Measurements from ENCODE around the gene MAP6. TPM values are rescaled to one million over a fixed set of nuclear protein-coding genes. Genes with fewer than 3 reads are reported as not detected.
A peak's percentile ranks its signal among the peaks of the same experiment; 100 is the strongest.
"Not testable (repeated sequence)": the region's sequence is repeated elsewhere in the genome, so short reads cannot be mapped to it uniquely, and the experiment has no call there.

MAP6 gene
- total RNA-seq, 1 experiment from 2014 or later = 0.08 TPM

GRCh38 chr11:75584659-75585292, 84.1 kb downstream of the MAP6 start:
- in situ Hi-C loops (cut with HindIII; ENCODE audit: low pct_unique_long_range_greater_than_20kb, low sequenced_read_pairs); DNase-seq (ENCODE audit: low read depth, low spot score): not testable (repeated sequence)

- in situ Hi-C loops (cut with HindIII; ENCODE audit: low pct_unique_long_range_greater_than_20kb, low sequenced_read_pairs) = no loop called here
- DNase-seq (ENCODE audit: low read depth, low spot score) = no peak
These were observed 84.8 kb downstream of the MAP6 start for GRCh38 chr11:75583718-75584658.

GRCh38 chr11:75582895-75583717, 85.7 kb downstream of the MAP6 start:
- in situ Hi-C loops (cut with HindIII; ENCODE audit: low pct_unique_long_range_greater_than_20kb, low sequenced_read_pairs) = no loop called here
- DNase-seq (ENCODE audit: low read depth, low spot score) = no peak

GRCh38 chr11:75582506-75582894, 86.3 kb downstream of the MAP6 start:
- in situ Hi-C loops (cut with HindIII; ENCODE audit: low pct_unique_long_range_greater_than_20kb, low sequenced_read_pairs) = no loop called here
- DNase-seq (ENCODE audit: low read depth, low spot score) = no peak

- no peak for DNase-seq (ENCODE audit: low read depth, low spot score)
- in situ Hi-C loops (cut with HindIII; ENCODE audit: low pct_unique_long_range_greater_than_20kb, low sequenced_read_pairs) = no loop called here
These were observed 89.0 kb downstream of the MAP6 start for GRCh38 chr11:75579841-75580240.

- no peak for DNase-seq (ENCODE audit: low read depth, low spot score)
- in situ Hi-C loops (cut with HindIII; ENCODE audit: low pct_unique_long_range_greater_than_20kb, low sequenced_read_pairs) = no loop called here
These were observed 89.9 kb downstream of the MAP6 start for GRCh38 chr11:75578977-75579376.

- peak; percentile 55 for DNase-seq (ENCODE audit: low read depth, low spot score)
- in situ Hi-C loops (cut with HindIII; ENCODE audit: low pct_unique_long_range_greater_than_20kb, low sequenced_read_pairs) = no loop called here
These were observed 91.6 kb downstream of the MAP6 start for GRCh38 chr11:75577207-75577606.

GRCh38 chr11:75576499-75576918, 92.3 kb downstream of the MAP6 start:
- in situ Hi-C loops (cut with HindIII; ENCODE audit: low pct_unique_long_range_greater_than_20kb, low sequenced_read_pairs) = no loop called here
- peak; percentile 42 for DNase-seq (ENCODE audit: low read depth, low spot score)

- in situ Hi-C loops (cut with HindIII; ENCODE audit: low pct_unique_long_range_greater_than_20kb, low sequenced_read_pairs) = no loop called here
- DNase-seq (ENCODE audit: low read depth, low spot score) = no peak
These were observed 92.8 kb downstream of the MAP6 start for GRCh38 chr11:75576017-75576416.

GRCh38 chr11:75574698-75575602, 93.9 kb downstream of the MAP6 start:
- in situ Hi-C loops (cut with HindIII; ENCODE audit: low pct_unique_long_range_greater_than_20kb, low sequenced_read_pairs) = no loop called here
- no peak for DNase-seq (ENCODE audit: low read depth, low spot score)

- DNase-seq (ENCODE audit: low read depth, low spot score) = no peak
- in situ Hi-C loops (cut with HindIII; ENCODE audit: low pct_unique_long_range_greater_than_20kb, low sequenced_read_pairs) = no loop called here
These were observed 96.1 kb downstream of the MAP6 start for GRCh38 chr11:75572744-75573143.

- no peak for DNase-seq (ENCODE audit: low read depth, low spot score)
- in situ Hi-C loops (cut with HindIII; ENCODE audit: low pct_unique_long_range_greater_than_20kb, low sequenced_read_pairs) = no loop called here
These were observed 97.2 kb downstream of the MAP6 start for GRCh38 chr11:75571625-75572024.

- in situ Hi-C loops (cut with HindIII; ENCODE audit: low pct_unique_long_range_greater_than_20kb, low sequenced_read_pairs) = no loop called here
These were observed 98.2 kb downstream of the MAP6 start for GRCh38 chr11:75570559-75571139.

GRCh38 chr11:75568616-75569219, 100.1 kb downstream of the MAP6 start:
- in situ Hi-C loops (cut with HindIII; ENCODE audit: low pct_unique_long_range_greater_than_20kb, low sequenced_read_pairs) = no loop called here

More at GRCh38 chr11:75570559-75571139, 98.2 kb downstream of the MAP6 start:
- no peak for DNase-seq (ENCODE audit: low read depth, low spot score)

GRCh38 chr11:75567971-75568370, 100.9 kb downstream of the MAP6 start:
- no peak for DNase-seq (ENCODE audit: low read depth, low spot score)
- in situ Hi-C loops (cut with HindIII; ENCODE audit: low pct_unique_long_range_greater_than_20kb, low sequenced_read_pairs) = no loop called here

More at GRCh38 chr11:75568616-75569219, 100.1 kb downstream of the MAP6 start:
- no peak for DNase-seq (ENCODE audit: low read depth, low spot score)

- in situ Hi-C loops (cut with HindIII; ENCODE audit: low pct_unique_long_range_greater_than_20kb, low sequenced_read_pairs) = no loop called here
- DNase-seq (ENCODE audit: low read depth, low spot score) = no peak
These were observed 102.0 kb downstream of the MAP6 start for GRCh38 chr11:75566763-75567279.
